ENCODE measurements around the gene INTS3.

DNA sequence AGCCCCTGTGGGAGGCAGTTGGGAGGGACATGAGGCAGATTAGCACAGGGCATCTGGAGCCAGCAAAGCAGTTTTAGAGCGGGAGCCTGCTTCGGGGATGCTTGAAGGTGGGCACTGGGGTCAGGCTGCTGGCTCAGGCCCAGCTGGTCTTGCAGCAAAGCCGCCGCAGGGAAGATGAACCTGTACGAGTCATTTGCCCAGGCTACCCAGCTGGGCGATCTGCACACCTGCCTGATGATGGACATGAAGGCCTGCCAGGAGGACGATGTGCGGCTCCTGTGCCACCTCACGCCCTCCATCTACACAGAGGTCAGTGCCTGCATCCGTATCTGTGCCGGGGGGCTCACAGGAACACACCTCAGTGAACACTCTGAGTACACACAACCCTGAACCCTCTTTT lies 39.7 kb downstream of the INTS3 start:
- TF ChIP-seq EZH2 (IDR thresholded peaks at IDR 0.05): no peak
- TF ChIP-seq, protein P1, sequence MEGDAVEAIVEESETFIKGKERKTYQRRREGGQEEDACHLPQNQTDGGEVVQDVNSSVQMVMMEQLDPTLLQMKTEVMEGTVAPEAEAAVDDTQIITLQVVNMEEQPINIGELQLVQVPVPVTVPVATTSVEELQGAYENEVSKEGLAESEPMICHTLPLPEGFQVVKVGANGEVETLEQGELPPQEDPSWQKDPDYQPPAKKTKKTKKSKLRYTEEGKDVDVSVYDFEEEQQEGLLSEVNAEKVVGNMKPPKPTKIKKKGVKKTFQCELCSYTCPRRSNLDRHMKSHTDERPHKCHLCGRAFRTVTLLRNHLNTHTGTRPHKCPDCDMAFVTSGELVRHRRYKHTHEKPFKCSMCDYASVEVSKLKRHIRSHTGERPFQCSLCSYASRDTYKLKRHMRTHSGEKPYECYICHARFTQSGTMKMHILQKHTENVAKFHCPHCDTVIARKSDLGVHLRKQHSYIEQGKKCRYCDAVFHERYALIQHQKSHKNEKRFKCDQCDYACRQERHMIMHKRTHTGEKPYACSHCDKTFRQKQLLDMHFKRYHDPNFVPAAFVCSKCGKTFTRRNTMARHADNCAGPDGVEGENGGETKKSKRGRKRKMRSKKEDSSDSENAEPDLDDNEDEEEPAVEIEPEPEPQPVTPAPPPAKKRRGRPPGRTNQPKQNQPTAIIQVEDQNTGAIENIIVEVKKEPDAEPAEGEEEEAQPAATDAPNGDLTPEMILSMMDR (IDR thresholded peaks at IDR 0.05): no peak

All from neural progenitor cell (in vitro differentiated cells).